ENCODE results near the gene RND3. TPM values are rescaled to one million over a fixed set of nuclear protein-coding genes. Genes with fewer than 3 reads are reported as not detected.

Gene RND3
- total RNA-seq, 1 experiment from 2014 or later: 45.3 TPM

DNA sequence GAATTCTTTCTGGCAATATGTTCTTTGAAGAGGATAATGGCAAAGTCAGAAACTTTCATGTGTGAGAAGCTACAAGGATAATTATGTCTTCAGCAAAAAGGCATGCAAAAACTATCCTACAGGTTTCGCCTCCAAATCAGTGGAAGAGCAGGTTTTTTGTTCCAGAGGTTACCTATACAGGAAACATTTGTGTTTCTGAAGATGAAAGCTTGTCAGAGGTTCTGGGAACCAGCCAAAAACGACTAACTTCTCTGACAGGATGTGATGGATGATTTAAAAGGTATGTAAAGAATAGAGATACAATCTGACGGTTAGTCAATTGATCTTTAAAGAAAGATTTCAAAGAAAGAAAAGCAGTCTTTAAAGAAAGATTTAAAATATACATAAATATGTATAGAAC lies 37.6 kb downstream of the RND3 start:
- BruUV-seq (replicated peaks): no TSS peak
- CTCF ChIA-PET: no interaction called here
- Histone ChIP-seq H3K9me3 (ENCODE audit: control insufficient read depth, insufficient read depth, low read depth, low read length) (0 out of 2 replicates have a peak, but pooled peaks cover 3% of the 10 kb centered on the region), H3K27ac (ENCODE audit: low read length) (no peak overlapping the region), H3K4me1 (ENCODE audit: control insufficient read depth, insufficient read depth, low read length) (no peaks in the 10 kb centered on the region), H3K4me3 (ENCODE audit: low read depth in 2 of 2, low read length in 2 of 2) (no peak overlapping the region), H3K36me3 (ENCODE audit: control insufficient read depth, insufficient read depth, low read length) (no peaks in the 10 kb centered on the region), H3K27me3 (ENCODE audit: control insufficient read depth, insufficient read depth, low read length) (no peaks in the 10 kb centered on the region)
- in situ Hi-C loops (cut with HindIII; ENCODE audit: low pct_unique_long_range_greater_than_20kb, low sequenced_read_pairs): no loop called here
- no peak for ATAC-seq
- intact Hi-C loops (cut with micrococcal nuclease; ENCODE audit: unreplicated experiment): no loop called here
- no peak for TF ChIP-seq SIN3A (IDR thresholded peaks at IDR 0.05; ENCODE audit: borderline replicate concordance, insufficient read depth, low read depth, low read length)
- TF ChIP-seq, protein P1, sequence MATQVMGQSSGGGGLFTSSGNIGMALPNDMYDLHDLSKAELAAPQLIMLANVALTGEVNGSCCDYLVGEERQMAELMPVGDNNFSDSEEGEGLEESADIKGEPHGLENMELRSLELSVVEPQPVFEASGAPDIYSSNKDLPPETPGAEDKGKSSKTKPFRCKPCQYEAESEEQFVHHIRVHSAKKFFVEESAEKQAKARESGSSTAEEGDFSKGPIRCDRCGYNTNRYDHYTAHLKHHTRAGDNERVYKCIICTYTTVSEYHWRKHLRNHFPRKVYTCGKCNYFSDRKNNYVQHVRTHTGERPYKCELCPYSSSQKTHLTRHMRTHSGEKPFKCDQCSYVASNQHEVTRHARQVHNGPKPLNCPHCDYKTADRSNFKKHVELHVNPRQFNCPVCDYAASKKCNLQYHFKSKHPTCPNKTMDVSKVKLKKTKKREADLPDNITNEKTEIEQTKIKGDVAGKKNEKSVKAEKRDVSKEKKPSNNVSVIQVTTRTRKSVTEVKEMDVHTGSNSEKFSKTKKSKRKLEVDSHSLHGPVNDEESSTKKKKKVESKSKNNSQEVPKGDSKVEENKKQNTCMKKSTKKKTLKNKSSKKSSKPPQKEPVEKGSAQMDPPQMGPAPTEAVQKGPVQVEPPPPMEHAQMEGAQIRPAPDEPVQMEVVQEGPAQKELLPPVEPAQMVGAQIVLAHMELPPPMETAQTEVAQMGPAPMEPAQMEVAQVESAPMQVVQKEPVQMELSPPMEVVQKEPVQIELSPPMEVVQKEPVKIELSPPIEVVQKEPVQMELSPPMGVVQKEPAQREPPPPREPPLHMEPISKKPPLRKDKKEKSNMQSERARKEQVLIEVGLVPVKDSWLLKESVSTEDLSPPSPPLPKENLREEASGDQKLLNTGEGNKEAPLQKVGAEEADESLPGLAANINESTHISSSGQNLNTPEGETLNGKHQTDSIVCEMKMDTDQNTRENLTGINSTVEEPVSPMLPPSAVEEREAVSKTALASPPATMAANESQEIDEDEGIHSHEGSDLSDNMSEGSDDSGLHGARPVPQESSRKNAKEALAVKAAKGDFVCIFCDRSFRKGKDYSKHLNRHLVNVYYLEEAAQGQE (IDR thresholded peaks at IDR 0.05; ENCODE audit: insufficient read depth in 1 of 2, low read depth in 2 of 2, low read length in 1 of 2): no peak
- TF ChIP-seq, protein P2, sequence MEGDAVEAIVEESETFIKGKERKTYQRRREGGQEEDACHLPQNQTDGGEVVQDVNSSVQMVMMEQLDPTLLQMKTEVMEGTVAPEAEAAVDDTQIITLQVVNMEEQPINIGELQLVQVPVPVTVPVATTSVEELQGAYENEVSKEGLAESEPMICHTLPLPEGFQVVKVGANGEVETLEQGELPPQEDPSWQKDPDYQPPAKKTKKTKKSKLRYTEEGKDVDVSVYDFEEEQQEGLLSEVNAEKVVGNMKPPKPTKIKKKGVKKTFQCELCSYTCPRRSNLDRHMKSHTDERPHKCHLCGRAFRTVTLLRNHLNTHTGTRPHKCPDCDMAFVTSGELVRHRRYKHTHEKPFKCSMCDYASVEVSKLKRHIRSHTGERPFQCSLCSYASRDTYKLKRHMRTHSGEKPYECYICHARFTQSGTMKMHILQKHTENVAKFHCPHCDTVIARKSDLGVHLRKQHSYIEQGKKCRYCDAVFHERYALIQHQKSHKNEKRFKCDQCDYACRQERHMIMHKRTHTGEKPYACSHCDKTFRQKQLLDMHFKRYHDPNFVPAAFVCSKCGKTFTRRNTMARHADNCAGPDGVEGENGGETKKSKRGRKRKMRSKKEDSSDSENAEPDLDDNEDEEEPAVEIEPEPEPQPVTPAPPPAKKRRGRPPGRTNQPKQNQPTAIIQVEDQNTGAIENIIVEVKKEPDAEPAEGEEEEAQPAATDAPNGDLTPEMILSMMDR (IDR thresholded peaks at IDR 0.05): no peak
- no peak for TF ChIP-seq POLR2AphosphoS5 (IDR thresholded peaks at IDR 0.05; ENCODE audit: low read depth, low read length)
- TF ChIP-seq TCF7L2 (IDR thresholded peaks at IDR 0.05; ENCODE audit: low read depth, low read length): no peak
- POLR2A ChIA-PET: no interaction called here
- no peak for DNase-seq (ENCODE audit: low read depth, low spot score)

DNA sequence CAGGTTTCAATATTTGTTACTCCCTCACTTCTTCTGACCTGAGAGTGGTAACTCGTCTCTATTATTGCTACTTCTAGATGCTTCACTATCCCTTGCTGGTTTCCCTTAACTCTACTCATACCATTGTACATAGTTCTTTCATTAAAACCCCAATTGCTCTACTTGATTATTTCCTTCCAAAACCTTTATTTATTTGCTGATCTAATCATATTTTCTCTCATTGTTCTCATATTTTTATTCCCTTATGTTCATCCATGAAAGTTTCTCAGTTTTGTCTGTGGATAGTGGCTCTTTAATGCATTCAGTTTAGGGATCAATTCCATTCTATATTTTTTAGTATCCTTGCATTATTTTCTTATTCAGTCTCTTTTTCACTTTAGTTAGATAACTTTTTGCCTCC lies 42.1 kb downstream of the RND3 start:
- TF ChIP-seq, protein P2 (IDR thresholded peaks at IDR 0.05): no peak
- TF ChIP-seq TCF7L2 (IDR thresholded peaks at IDR 0.05; ENCODE audit: low read depth, low read length): no peak
- TF ChIP-seq POLR2AphosphoS5 (IDR thresholded peaks at IDR 0.05; ENCODE audit: low read depth, low read length): no peak
- TF ChIP-seq, protein P1 (IDR thresholded peaks at IDR 0.05; ENCODE audit: insufficient read depth in 1 of 2, low read depth in 2 of 2, low read length in 1 of 2): no peak
- no peak for TF ChIP-seq SIN3A (IDR thresholded peaks at IDR 0.05; ENCODE audit: borderline replicate concordance, insufficient read depth, low read depth, low read length)
- Histone ChIP-seq H3K36me3 (ENCODE audit: control insufficient read depth, insufficient read depth, low read length) (no peaks in the 10 kb centered on the region), H3K9me3 (ENCODE audit: control insufficient read depth, insufficient read depth, low read depth, low read length) (no peaks in the 10 kb centered on the region), H3K27ac (ENCODE audit: low read length) (no peak overlapping the region), H3K27me3 (ENCODE audit: control insufficient read depth, insufficient read depth, low read length) (no peaks in the 10 kb centered on the region), H3K4me1 (ENCODE audit: control insufficient read depth, insufficient read depth, low read length) (no peaks in the 10 kb centered on the region), H3K4me3 (ENCODE audit: low read depth in 2 of 2, low read length in 2 of 2) (no peak overlapping the region)
- in situ Hi-C loops (cut with HindIII; ENCODE audit: low pct_unique_long_range_greater_than_20kb, low sequenced_read_pairs): no loop called here
- no TSS peak for BruUV-seq (replicated peaks)
- ChIA-PET POLR2A (no interaction called here), CTCF (no interaction called here)
- DNase-seq (ENCODE audit: low read depth, low spot score) (no peak), ATAC-seq (no peak)
- intact Hi-C loops (cut with micrococcal nuclease; ENCODE audit: unreplicated experiment): no loop called here
